DMS 273 (cell line): Measurements from ENCODE around the gene COMMD9.

Experiments used
- DNase-seq: peaks from one replicate; lab custom pipeline; 2025; ENCODE audit not compliant: unreplicated experiment; lab: John Stamatoyannopoulos, UW

Gene COMMD9

DNA sequence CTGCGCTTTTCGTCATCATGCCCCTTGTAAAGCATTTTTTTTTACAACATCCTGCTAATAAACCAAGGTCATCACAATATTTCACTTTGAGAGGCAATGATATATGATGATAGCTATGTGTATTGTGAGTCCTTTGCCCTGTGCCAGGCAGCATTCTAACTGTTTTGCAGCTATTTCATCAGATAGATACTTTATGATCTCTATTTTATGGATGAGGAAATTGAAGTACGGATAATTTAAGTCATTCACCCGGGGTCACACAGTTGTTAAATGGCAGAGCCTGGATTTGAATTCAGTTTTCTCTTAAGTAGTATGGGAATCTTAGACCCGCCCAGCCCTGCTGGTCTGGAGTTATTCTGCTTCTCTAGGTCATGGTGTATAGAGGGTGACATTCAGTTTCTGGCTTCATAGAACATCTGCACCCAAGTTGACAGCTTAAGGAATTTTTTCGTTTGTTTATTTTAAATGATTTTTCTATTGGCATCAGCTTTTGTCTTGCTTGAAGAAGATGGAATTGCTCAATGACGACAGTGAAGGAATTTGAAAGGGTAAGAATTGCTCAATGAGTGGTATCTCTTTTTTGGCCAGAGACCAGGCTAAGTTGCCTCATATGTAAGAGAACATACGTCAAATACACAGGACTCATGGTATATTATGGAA lies 7.8 kb upstream of the COMMD9 start:
- DNase-seq: no peak

DNA sequence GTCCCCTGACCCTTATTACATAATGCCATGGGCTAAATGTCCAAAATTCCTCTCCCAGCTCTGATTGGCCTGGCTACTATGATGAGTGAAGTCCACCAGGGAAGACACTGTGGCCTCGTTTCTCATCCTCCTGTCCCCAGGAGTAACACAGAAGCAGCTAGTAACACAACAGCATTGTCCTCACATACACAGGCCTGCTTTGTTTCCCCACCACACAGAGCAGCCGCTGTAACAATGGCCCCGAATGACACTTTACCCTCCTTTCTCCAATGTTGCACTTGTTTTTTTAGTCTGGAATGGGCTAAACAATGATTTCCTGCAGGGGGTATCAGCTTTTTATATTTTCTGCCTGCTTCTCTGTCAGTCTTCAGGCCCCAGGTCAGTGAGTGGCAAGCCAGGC lies 6.7 kb upstream of the COMMD9 start, which contains the start of gene PRR5L:
Gene PRR5L, plus strand, starts transcription at position 363 of the 400 bp plus-strand sequence. CDS start 104,834 bp downstream, outside the sequence.
- DNase-seq: no peak

DNA sequence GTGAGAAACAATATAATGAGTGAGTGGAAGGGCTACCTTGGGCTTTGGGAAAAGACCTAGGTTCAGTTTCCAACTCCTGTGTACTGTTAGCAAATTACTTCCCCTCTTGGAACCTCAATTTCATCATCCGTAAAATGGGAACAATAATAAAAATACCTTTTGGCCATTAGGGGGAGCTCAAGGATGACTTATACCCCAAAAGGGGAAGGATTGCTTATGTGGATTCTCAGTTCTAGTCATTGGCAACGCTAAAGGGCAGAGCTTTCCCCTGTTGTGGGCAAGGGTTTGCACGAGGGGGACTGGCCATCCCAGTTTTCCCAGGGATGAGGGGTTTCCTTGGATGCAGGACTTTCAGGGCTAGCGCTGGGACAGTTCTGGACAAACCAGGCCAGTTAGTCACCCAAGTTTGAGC lies 3.1 kb upstream of the COMMD9 start:
- DNase-seq: peak; percentile 55

DNA sequence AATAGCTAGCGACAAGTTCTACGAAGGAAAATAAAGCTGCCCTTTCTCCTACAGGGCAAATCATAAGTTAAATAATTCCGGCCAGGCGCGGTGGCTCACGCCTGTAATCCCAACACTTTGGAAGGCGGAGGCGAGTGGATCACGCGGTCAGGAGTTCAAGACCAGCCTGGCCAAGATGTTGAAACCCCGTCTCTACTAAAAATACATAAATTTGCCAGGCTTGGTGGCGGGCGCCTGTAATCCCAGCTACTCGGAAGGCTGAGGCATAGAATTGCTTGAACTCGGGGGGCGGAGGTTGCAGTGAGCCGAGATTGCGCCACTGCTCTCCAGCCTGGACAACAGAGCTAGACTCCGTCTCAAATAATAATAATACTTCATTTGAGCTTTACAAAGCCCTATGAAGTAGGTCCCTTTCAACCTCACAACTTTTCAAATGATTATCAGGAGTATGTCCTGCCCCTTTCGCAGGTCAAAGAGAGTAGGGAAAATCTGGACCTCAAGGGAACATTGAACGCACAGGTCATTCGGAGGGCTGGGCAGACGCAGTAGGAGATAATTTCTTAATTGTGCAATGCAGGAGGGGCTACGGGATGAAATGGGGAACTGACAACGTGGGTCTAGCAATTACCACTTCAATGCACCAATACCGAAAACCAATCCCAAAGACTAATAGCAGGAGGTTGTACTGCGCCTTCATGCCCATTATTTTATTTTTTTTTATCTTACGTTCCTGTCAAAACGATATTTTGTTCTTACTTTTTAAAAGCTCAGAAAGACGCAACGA lies 590 bp downstream of the COMMD9 start:
- DNase-seq: no peak

DNA sequence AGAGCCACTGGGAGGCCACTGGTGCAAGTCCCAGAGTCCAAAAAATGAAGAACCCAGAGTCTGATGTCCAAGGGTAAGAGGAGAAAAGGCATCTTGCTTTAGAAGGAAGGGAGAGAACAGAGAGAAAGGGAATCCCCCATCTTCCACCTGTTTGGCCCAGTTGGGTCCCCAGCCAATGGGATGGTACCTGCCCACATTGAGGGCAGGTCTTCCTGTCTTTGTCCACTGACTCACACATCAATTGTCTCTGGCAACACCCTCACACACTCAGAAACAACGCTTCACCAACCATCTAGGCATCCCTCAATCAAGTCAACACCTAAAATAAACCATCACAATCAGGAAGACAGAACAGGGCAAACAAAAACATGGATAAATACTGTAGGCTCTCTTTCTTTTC lies 6.3 kb downstream of the COMMD9 start:
- no peak for DNase-seq

DNA sequence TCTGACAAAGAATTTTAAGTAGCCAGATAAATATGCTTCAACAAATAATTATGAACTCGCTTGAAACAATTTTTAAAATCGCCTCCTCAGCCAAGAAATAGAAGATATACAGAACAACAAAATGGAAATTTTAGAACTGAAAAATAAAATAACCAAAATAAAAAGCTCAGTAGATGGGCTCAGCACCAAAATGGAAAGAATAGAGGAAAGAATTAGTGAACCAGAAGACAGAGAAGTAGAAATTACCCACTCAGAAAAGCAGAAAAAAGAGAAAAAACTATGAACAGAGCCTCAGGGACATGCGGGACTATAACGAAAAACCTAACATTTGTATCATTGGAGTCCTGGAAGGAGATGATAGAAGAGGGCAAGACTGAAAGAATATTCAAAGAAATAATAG lies 7.4 kb downstream of the COMMD9 start:
- DNase-seq: no peak

DNA sequence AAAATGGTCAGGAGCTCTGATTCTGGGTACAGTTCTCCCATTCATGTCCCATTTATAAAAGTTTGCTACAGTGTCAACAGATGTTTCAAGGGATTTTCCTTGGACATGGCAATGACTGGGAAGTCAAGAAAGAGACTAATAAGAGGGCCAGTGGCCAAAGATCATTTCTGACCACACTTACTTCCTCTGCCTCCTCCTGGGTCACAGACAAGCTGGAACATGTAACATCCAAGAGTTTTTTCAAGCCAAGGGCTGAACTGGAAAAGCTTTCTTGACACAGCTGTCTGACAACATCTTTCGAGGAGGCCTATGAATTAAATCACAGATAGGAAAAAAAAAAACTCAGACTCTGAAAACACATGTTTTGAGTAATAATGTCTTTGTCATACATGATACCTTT lies 8.7 kb downstream of the COMMD9 start:
- DNase-seq: no peak

DNA sequence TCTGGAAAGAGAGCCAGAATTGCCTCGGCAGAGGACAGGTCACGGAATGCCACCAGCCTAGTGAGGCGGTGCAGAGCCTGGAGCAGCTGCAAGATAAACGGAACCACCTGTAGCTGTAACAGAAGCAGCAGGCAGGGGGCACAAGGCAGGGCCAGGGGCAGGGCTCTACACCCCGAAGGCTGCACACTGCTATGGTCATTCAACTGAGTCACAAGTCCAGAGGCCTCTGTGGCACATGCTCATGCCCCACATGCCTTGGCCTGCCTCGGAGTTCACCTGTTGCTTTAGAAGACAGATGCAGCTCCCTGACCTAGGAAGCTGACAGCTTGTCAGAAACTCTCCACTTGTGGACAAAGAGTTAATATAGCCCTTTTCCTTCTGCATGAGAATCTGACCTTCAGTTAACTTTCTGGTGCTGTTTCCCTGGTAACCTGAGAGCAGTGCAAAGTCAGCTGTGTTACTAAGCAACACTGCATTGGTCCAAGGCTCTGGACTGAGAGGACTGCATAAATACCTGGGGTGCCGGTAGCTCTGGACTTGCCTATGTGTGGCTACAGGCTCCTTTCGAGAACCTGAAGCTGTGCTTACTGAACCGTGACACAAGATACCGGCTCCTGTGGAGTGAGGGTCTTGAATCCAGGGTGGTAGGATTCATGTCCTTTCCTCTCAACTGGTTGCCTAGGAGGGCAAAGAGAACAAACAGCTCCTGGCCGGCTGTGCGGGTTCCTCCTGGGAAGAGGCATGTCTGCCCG lies 10.5 kb downstream of the COMMD9 start:
- DNase-seq: peak; percentile 21

DNA sequence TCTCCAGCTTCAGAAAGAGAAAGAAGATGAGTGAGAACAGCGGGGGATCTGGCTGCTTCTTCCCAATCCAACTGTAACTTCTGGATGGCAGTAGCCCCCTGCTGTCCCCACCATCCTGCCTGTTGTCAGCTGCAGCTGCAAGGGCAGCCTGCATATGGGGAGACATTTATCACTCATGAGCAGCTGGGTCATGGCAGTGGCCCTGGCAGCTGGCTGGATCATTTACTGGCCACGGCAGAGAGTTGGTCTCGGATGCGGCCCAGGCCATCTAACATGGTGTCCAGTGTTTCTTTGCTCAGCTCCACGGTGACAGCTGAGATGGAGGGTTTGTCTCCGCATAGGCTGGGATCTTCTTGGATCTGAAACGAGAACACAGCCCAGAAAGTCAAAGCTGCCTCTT lies 14.8 kb downstream of the COMMD9 start:
- DNase-seq: no peak

DNA sequence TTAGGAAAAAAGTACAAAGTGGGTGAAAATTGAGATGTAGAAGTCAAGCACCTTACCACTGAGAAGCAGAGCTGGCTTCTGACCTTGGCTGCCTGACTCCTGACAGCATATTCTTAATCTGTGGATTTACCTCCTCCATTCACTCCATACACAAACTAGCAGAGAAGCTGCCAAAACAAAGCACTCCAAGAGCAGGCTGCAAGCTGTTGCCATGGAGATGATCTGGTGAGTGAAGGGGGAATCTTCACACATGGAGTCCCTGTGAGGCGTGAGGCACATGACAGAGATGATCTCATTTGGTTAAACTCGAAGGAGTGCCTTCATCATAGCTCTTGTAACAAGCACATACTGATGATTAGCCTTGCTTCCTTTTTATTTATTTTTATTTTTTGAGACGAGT lies 16.1 kb downstream of the COMMD9 start:
- DNase-seq: peak; percentile 27

DNA sequence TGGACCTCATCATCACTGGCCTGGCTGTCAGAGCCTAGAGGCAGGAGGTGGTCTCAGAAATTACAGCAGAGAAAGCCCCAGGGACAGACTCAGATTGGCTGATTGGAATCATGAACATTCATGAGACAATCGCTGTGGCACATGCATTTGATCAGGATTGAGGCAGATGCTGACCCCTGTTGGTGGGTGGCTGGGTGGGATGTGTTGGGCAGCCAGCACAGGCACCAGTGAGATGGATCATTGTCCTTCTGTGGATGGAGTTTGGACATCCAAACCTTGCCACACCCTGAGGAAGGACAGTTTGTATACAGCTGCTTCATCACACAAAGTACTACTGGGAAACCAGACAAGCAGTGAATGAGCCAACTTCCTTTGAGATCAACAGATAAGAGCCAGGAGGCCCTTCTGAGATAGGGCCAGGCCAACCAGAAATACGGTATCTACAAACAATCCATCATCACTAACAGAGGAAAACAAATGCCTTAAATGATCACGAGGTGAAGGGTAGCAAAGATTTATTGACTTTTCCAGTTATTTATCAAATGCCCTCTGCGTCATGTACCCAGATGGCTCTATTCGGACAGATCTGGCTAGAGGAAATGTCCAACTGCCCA lies 17.3 kb downstream of the COMMD9 start:
- no peak for DNase-seq

DNA sequence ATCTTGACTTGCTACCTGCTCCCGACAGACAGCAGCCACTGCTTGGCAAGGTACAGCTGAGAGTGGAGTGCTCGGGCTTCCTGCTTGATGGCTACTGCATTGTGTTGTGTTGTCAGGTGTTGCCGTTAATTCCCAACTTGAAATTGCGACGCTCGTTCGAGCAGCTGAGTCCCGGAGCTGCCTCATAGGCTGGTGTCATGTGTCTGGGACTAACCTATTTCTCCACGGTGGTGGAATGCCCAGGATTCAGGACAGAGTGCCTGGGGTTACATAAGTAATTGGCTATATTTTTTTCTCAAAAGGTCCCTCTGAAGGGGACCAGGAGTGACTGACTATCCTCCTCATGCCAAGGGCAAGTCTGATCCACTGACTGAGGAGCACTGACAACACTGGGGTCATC lies 18.5 kb downstream of the COMMD9 start:
- DNase-seq: no peak

DNA sequence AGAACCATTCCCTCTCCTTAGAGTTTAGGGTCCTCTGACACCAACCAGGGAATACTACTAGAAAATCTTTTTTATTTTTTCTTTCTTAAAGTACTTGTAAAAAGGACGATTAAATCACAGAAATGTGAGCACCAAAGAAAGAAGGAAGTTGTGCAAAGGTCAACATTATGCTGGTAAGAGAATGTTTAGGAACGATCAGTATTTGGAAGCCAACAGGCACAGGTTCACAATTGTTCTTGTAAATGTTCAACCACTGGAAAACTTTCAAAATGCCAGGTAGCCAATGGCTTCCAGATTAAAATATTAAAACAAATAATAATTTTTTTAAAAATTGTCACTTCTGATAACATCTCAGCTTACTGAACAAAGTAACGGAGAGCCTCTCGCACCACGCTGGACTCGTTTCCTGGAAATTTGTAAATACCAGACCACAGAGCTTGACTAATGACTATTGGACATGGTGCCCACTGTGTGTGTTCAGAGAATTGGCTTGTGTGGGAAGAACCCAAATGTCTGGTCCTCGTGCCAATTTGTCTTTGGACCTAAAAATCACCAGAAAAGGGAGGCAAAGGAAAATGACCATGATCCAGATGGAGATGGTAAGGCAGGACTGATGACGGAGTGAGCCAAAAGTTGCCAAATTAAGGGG lies 20.8 kb downstream of the COMMD9 start:
- no peak for DNase-seq

DNA sequence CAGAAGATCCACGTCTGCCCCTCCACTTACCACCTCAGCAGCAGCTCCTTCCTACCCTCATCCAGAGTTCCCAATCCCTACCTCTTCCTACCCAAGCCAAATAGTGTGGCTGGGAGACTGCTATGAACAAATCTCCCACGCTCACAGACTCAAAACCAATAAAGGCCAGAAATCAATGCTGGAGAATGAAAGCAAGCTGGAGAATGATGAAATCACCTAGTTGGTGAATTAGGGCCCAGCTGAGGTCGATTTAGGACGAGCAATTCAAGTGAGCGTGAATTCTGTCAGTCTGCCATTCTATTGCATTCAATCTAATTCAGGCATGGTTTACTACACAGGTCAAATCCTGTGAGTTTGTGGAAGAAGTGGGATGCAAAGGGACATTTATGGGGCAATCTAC lies 22.5 kb downstream of the COMMD9 start:
- no peak for DNase-seq

DNA sequence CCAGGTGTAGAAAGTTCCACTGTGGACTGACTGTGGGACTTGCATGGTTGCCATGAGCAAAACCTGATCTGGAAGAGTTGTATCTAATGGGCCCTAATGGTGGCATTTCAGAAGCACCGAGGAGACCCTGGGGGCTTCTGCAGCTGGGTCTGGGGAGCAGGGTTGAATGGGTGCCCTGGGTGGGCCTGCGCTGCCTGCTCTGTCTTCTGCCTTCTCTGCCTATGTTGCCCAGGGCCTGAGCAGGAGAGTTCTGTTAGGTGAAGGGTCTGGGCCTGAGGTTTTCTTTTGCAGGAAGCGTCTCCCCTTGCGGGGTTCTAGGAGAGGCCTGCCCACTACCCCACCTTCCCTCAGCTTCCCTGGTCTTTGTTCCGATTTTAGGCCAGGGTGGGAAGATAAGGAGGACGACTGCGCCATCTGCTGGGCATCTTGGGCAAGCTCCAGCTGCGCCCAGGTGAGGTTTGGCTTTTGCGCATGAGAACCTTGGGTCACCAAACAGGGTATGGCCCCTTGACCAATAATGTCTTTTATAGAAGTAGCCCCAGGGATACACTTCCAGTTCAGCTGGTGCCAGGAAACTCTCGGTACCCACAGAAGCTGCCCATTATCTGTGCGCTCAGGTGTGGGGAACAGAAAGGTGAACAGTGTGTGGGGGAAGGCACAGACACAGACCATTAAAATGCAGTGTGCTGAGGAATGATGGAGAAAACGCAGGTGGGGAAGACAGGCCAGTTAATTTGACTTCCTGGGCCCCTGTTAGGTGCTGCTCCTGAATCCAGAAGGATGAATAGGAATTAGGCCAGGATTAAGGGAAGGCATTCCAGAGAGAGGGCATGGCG lies 23.2 kb downstream of the COMMD9 start:
- DNase-seq: peak; percentile 69

DNA sequence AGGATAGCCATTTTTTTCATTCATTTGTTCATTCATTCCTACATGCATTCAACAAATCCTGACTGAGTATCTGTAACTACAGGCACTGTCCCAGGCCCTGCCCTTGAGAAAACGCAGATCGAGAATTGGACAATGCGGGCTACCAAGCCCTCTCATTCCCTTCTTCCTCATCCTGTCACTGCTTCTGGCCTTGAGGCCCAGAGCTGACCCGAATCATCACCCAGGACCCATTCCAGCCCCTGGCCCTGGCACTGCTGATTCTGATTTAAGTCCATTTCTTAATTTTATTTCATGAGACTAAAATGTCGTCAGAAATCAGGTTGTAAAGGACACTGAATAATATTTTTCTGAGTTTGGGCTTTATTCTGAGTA lies 24.3 kb downstream of the COMMD9 start:
- DNase-seq: no peak

DNA sequence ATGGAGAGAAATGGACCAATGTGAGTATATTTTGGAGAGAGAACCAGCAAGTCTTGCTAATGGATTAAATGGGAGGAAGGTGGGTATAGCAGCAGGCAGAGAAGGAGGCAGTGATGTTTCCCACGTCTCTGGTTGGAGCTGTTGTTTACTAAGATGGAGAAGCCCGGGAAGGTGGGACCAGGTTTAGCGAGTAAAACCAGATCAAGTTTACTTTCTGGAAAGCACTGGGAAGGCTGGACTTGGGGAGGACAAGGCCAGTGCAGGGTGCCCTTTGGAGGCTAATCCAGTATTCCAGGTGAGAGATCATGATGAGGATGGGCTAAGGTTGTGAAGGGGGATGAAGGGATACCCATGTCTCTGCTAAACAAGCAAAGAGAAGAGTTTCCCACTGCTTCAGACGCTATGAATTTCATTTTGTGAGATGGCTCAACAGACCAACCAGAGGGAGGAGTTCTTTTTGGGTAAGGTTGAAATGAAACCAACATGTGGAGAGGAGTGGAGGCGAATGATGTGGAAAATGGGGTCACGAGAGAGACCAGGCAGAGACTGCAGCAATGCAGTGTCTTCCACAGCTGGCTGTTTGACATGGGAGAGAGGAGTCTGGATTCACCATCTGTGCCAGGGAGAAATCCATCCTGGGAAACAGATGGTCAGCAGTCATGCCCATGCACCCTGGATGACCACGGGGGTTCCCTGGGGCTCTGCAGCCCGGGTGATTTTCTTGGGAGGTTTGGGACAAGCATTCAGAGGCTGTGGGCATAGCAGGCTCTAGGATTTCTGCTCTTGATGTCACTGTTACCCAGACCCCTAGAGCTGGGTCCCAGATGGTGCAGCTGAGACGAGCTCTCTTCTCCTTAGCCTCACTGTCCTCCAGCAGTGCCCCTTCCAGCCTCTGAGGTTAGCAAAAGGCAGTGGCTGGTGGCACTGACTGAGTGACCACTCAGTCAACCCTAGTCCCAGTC lies 24.9 kb downstream of the COMMD9 start:
- DNase-seq: peak; percentile 59

DNA sequence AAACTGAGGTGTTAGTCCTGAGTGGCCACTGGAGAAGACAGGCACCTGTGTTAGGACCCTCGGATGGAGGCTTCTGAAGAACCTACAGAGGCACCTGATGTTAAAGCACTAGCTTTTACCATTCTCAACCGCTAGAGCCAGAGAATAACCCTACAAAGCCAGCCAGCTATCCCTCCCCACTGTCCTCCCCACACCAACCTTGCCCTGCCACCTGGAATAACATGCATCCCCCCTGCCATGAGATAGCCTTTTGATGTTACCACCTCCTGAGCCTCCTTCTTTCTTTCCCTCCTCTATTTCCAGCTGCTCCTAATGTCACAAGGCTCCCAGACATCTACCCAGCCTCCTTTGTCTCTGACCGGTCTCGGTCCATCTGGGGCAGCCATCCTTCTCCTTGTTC lies 28.1 kb downstream of the COMMD9 start:
- DNase-seq: no peak
